GM12878 (cell line): Measurements from ENCODE around the gene ETV1. TPM values are rescaled to one million over a fixed set of nuclear protein-coding genes. Genes with fewer than 3 reads are reported as not detected.

Experiments used
- EZH2 ChIP-seq: IDR thresholded peaks from 2 replicates; pipeline ENCODE4 v1.6.1; 2012; ENCODE audit warnings: low read depth, mild to moderate bottlenecking, control low read depth, inconsistent platforms, low read length, borderline replicate concordance; ENCODE audit not compliant: control insufficient read depth
- FOXK2 ChIP-seq: fragments of 450-650 bp; IDR thresholded peaks from 2 replicates; pipeline ENCODE4 v1.6.1; 2017; ENCODE audit warnings: mild to moderate bottlenecking, moderate library complexity
- IRF5 ChIP-seq: fragments of 450-650 bp; IDR thresholded peaks from 2 replicates; pipeline ENCODE4 v1.6.1; 2017; ENCODE audit warnings: borderline replicate concordance
- NFXL1 ChIP-seq: fragments of 450-650 bp; IDR thresholded peaks from 2 replicates; pipeline ENCODE4 v1.6.1; 2017; ENCODE audit warnings: antibody characterized with exemption, mild to moderate bottlenecking, borderline replicate concordance
- PRDM15 ChIP-seq: fragments of 450-650 bp; formaldehyde crosslinking; IDR thresholded peaks from 2 replicates; pipeline ENCODE4 v1.4.0; 2020; ENCODE audit warnings: mild to moderate bottlenecking, moderate library complexity
- SMAD5 ChIP-seq: IDR thresholded peaks from 2 replicates; pipeline ENCODE4 v1.6.1; 2016; ENCODE audit warnings: antibody characterized with exemption, low read depth
- SPI1 ChIP-seq: IDR thresholded peaks from 2 replicates; pipeline ENCODE4 v1.6.1; 2011; ENCODE audit warnings: low read depth, mild to moderate bottlenecking, low read length, moderate library complexity, borderline replicate concordance; ENCODE audit not compliant: insufficient read depth
- STAT3 ChIP-seq: IDR thresholded peaks from 2 replicates; pipeline ENCODE4 v1.6.1; 2011; ENCODE audit warnings: low read depth, low read length, improper control_type of control experiment
- ZSCAN29 ChIP-seq: fragments of 450-650 bp; IDR thresholded peaks from 2 replicates; pipeline ENCODE4 v1.6.1; 2017; ENCODE audit warnings: mild to moderate bottlenecking, moderate library complexity
- polyA plus RNA-seq, 11 experiments: library from polyadenylated mRNA; depleted of rRNA in 4 of 11; unstranded in 6 of 11; stranded (reverse) in 5 of 11; fragments of >200 nt; fragmentation: Nextera tagmentation in 4 of 11; fragmentation: Illumina TruSeq in 1 of 11; extraction: Ambion mirVana in 4 of 11; extraction: Trizol in 1 of 11; gene quantifications; 1 replicate in 1 of 11; 2 replicates in 10 of 11; pipeline versions ENCODE4 v1.2.1 to v1.2.3, GENCODE V29; 2011 to 2016; ENCODE audit warnings: inconsistent platforms in 2 of 11, missing spikeins in 2 of 11, low read depth in 1 of 11
- total RNA-seq, 4 experiments: library from RNA; depleted of rRNA in 3 of 4; stranded (reverse); fragments of >200 nt in 3 of 4; fragmentation: Illumina TruSeq in 1 of 4; extraction: Trizol in 1 of 4; gene quantifications; 2 replicates each; pipeline versions ENCODE4 v1.2.1 to v1.2.3, GENCODE V29; 2013 to 2021

The ETV1 gene
- total and polyA plus RNA-seq, 10 of the 15 experiments (the other 5 are each of a cell fraction or from before 2014, with no cell fraction given) = 0.03 to 9.3 (median 0.16) TPM; not detected in 4

DNA sequence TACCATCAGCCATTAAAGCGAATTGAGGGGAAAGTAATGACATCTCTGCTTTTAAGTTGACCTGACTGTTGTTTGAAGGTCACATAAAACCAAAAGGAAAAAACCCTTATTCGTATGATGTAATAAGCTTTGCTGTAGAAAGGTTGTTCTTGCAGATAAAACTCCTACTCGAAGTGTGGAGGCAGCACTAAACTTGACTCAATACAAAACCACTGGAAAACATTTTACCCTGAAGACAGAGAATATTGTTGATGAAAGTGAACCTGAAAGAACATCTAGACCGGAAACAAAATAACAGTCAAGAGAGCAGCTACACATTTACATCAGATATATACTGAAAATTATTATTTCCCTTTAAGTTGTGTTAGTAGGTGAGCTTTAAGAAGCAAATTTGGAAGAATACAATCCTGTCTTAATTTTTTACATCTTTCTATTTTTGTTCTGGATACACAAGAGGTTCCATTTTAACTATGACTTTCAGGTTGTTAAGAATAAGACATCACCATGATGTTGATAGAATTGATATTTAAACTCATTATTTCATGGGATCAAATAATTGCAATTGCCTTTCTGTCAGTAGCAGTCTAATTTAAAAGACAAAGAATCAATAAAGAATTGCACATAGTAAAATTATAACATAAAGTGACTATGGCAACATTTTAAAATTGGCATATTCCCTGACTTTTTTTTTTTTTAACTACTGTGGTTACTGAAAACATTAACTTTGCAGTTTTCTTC, 6.4 kb downstream of the ETV1 start (continued):
- TF ChIP-seq PRDM15 (CRISPR knock-in tag) (no peak), STAT3 (no peak), NFXL1 (no peak), EZH2 (no peak), FOXK2 (no peak), SMAD5 (no peak), ZSCAN29 (no peak), IRF5 (no peak), SPI1 (no peak)
